ENCODE results near the gene FOXO6.
A peak's percentile ranks its signal among the peaks of the same experiment; 100 is the strongest.

FOXO6 gene

DNA sequence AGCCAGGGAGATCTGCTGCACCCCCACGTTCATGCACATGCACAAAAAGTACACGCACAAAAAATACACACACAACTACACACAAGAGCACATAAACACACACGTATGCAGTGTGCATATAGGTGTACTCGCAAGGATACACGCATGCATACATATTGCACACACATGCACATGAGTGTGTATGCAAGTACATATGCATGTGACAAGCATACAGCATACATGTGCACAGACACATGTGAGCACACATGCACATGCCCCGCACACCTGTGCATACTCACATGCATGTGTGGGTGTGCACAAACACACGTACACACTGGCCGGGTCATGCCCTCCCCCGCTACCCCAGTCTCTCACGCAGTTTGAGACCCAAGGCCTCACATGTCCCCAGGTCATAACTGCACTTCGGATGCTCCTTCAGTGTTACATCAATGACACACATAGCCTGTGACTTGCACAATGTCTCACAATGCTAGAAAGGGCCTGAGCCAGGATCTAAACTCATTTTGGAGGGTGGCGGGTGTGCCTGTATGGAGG, 52.6 kb downstream of the FOXO6 start:
- no peak for DNase-seq (ENCODE audit: extremely low spot score)
- CTCF ChIA-PET = interaction anchor here (1.0 kb wide), 1 partner anchor 54 kb away, joined by 3 read pairs; no protein-coding TSS in a partner anchor
- POLR2A ChIA-PET = no interaction called here

DNA sequence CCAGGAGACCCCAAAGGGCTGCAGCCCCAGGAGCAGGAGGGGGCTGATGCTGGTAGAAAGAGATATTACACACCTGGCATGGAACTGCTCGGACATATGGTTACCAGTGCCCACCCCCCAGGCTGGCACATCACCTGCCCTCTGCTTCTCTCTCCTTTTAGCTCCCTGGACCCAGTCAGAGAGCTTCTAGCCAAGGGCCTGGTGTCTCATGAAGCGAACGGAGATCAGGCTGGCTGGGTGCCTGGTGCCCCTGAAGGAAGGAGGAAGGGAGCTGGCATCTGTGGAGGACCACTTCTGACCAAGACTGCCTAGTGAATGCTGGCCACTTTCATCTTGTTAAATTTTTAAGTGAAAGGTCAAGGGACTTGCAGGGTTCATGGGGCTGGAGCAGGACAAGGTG, 53.1 kb downstream of the FOXO6 start:
- no peak for DNase-seq (ENCODE audit: extremely low spot score)
- ChIA-PET CTCF (interaction anchor here (1.0 kb wide), 1 partner anchor 54 kb away, joined by 3 read pairs; no protein-coding TSS in a partner anchor), POLR2A (no interaction called here)

More for the DNA sequence above, 52.6 kb downstream of the FOXO6 start:
- TF ChIP-seq HDGF (IDR thresholded peaks at IDR 0.05; ENCODE audit: borderline replicate concordance) (no peak), ELF4 (IDR thresholded peaks at IDR 0.05) (no peak), SUZ12 (IDR thresholded peaks at IDR 0.05) (no peak), FOXA1 (IDR thresholded peaks at IDR 0.05) (no peak), FOXK2 (IDR thresholded peaks at IDR 0.05) (no peak), SP1 (IDR thresholded peaks at IDR 0.05) (no peak), NFRKB (IDR thresholded peaks at IDR 0.05) (no peak), L3MBTL2 (conservative IDR thresholded peaks at IDR 0.05) (no peak), ZNF384 (IDR thresholded peaks at IDR 0.05) (no peak), LEF1 (IDR thresholded peaks at IDR 0.05; ENCODE audit: borderline replicate concordance) (no peak), CTBP1 (IDR thresholded peaks at IDR 0.05; ENCODE audit: borderline replicate concordance) (no peak), FOXM1 (IDR thresholded peaks at IDR 0.05; ENCODE audit: borderline replicate concordance) (no peak), BHLHE40 (IDR thresholded peaks at IDR 0.05; ENCODE audit: borderline replicate concordance) (no peak), TARDBP (IDR thresholded peaks at IDR 0.05) (no peak), ARNT (IDR thresholded peaks at IDR 0.05) (no peak)
- TF ChIP-seq, protein P1, sequence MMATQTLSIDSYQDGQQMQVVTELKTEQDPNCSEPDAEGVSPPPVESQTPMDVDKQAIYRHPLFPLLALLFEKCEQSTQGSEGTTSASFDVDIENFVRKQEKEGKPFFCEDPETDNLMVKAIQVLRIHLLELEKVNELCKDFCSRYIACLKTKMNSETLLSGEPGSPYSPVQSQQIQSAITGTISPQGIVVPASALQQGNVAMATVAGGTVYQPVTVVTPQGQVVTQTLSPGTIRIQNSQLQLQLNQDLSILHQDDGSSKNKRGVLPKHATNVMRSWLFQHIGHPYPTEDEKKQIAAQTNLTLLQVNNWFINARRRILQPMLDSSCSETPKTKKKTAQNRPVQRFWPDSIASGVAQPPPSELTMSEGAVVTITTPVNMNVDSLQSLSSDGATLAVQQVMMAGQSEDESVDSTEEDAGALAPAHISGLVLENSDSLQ (IDR thresholded peaks at IDR 0.05) = no peak

DNA sequence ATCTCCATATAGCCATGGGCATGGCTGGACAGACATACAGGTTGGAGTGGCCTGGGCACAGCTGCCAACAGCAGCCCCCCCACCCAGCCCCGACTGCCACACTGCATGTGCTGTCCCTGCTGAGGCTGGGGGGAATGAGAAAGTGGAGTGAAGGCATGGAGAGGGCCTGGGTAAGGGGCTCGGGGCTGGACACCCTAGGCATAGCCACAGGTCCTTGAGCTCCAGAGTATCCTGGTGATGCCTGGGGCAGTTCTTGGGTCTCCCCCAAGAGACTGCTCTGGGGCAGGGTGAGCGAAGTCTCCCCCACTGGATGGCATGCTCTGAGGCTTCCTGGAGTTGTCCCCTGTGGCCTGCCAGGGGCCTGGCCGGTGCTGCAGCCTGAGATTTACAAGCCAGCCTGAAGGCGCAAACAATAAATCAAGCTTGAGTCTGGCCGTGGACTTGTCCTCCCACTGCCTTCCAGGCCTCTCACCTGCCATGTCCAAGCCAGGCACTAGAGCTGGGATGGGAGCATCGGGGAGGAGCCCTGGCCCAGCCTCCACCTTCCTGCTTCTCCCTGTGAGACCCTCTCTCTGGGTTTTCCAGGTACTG, 53.6 kb downstream of the FOXO6 start:
- TF ChIP-seq, protein P1 (IDR thresholded peaks at IDR 0.05) = peak; percentile 58
- TF ChIP-seq TARDBP (IDR thresholded peaks at IDR 0.05) = no peak
- ChIA-PET POLR2A (interaction anchor here (1.0 kb wide), 1 partner anchor 54 kb away, joined by 3 read pairs; the partner anchor contains the start of gene FOXO6), CTCF (interaction anchor here (1.0 kb wide), 2 partner anchors 55 to 100 kb away, joined by 3 to 4 read pairs; no protein-coding TSS in a partner anchor)
- DNase-seq (ENCODE audit: extremely low spot score) = no peak

More for the DNA sequence above, 53.1 kb downstream of the FOXO6 start:
- TF ChIP-seq L3MBTL2 (conservative IDR thresholded peaks at IDR 0.05) (no peak), TARDBP (IDR thresholded peaks at IDR 0.05) (no peak), ZNF384 (IDR thresholded peaks at IDR 0.05) (no peak), ELF4 (IDR thresholded peaks at IDR 0.05) (no peak), CTBP1 (IDR thresholded peaks at IDR 0.05; ENCODE audit: borderline replicate concordance) (no peak), LEF1 (IDR thresholded peaks at IDR 0.05; ENCODE audit: borderline replicate concordance) (no peak), BHLHE40 (IDR thresholded peaks at IDR 0.05; ENCODE audit: borderline replicate concordance) (no peak), FOXK2 (IDR thresholded peaks at IDR 0.05) (no peak), FOXA1 (IDR thresholded peaks at IDR 0.05) (no peak), FOXM1 (IDR thresholded peaks at IDR 0.05; ENCODE audit: borderline replicate concordance) (no peak), SUZ12 (IDR thresholded peaks at IDR 0.05) (no peak)
- TF ChIP-seq, protein P1 (IDR thresholded peaks at IDR 0.05) = no peak

DNA sequence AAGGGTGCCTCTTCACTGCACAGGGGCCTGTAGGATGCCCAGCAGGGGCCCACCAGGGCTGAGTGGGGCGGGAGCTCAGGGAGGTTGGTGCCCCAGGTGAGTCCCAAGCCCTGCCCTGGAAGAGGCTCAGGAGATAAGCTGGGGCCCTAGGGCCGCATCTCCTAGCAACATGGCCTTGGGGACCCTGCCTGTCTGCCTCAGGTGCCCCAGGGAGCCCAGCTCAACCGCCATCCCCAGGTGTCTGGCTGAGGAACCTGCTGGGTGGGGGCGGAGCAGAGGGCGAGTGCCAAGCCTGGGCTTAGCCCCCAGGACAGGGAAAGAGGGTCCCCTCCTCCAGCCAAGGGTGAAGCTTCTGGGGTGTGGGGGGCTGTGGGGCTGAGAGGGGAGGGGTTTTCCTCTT, 54.8 kb downstream of the FOXO6 start:
- TF ChIP-seq L3MBTL2 (conservative IDR thresholded peaks at IDR 0.05) = no peak
- no peak for TF ChIP-seq FOXK2 (IDR thresholded peaks at IDR 0.05)
- no peak for TF ChIP-seq HDGF (IDR thresholded peaks at IDR 0.05; ENCODE audit: borderline replicate concordance)
- TF ChIP-seq ELF4 (IDR thresholded peaks at IDR 0.05) = no peak
- TF ChIP-seq ARNT (IDR thresholded peaks at IDR 0.05) = no peak
- TF ChIP-seq FOXM1 (IDR thresholded peaks at IDR 0.05; ENCODE audit: borderline replicate concordance) = no peak
- no peak for TF ChIP-seq FOXA1 (IDR thresholded peaks at IDR 0.05)
- no peak for TF ChIP-seq ZNF384 (IDR thresholded peaks at IDR 0.05)
- TF ChIP-seq LEF1 (IDR thresholded peaks at IDR 0.05; ENCODE audit: borderline replicate concordance) = no peak
- TF ChIP-seq, protein P1 (IDR thresholded peaks at IDR 0.05) = no peak
- no peak for TF ChIP-seq NFRKB (IDR thresholded peaks at IDR 0.05)
- TF ChIP-seq CTBP1 (IDR thresholded peaks at IDR 0.05; ENCODE audit: borderline replicate concordance) = no peak
- TF ChIP-seq TARDBP (IDR thresholded peaks at IDR 0.05) = no peak
- no peak for TF ChIP-seq SP1 (IDR thresholded peaks at IDR 0.05)
- TF ChIP-seq BHLHE40 (IDR thresholded peaks at IDR 0.05; ENCODE audit: borderline replicate concordance) = no peak
- ChIA-PET POLR2A (no interaction called here), CTCF (no interaction called here)
- DNase-seq (ENCODE audit: extremely low spot score) = no peak

DNA sequence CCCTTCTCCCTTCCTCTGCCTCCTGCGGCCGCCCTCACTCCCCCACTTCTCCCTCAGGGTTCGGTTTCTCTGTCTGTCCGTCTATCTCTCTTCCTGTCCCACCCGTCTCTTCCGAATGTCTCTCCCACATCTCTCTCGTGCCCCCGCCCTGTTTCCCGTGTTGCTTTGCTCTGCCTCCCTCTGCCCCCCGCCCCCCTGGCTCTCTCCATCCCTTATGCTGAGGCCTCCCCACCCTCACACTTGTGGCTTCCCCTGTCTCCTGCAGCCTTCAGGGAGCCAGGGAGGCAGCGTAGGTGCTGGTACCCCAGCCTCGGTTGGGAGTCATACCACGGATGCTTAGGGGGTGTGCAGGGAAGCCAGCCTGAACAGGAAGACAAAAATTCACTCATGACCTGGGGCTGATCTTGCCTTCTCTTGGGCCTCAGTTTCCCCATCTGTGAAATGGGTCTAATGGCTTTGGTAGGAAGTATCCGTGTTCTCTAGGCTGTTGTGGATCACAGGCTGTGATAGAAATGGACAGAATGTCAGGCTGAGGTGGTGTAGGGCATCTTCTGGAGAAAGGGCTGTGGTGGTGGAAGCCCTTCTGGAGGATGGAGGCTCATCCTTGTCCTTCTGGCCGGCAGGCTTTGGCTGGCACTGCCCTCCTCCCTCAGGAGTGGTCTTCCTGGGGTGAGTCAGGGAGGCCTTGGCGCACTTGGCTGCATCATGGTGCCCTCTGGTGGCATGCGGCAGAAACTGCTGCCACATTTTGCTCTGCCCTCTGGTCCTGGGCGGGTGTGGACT, 55.5 kb downstream of the FOXO6 start:
- ChIA-PET POLR2A (interaction anchor here (1.2 kb wide), 1 partner anchor 56 kb away, joined by 3 read pairs; no protein-coding TSS in a partner anchor), CTCF (interaction anchor here (0.9 to 2.0 kb wide), 5 partner anchors 14 to 103 kb away, joined by 3 to 8 read pairs (median 5); no protein-coding TSS in a partner anchor)
- DNase-seq (ENCODE audit: extremely low spot score) = peak; percentile 81
- TF ChIP-seq NFRKB (IDR thresholded peaks at IDR 0.05) = no peak
- no peak for TF ChIP-seq TARDBP (IDR thresholded peaks at IDR 0.05)
- no peak for TF ChIP-seq SUZ12 (IDR thresholded peaks at IDR 0.05)
- no peak for TF ChIP-seq FOXA1 (IDR thresholded peaks at IDR 0.05)
- no peak for TF ChIP-seq CTBP1 (IDR thresholded peaks at IDR 0.05; ENCODE audit: borderline replicate concordance)
- TF ChIP-seq, protein P1 (IDR thresholded peaks at IDR 0.05) = no peak
- TF ChIP-seq LEF1 (IDR thresholded peaks at IDR 0.05; ENCODE audit: borderline replicate concordance) = no peak
- TF ChIP-seq L3MBTL2 (conservative IDR thresholded peaks at IDR 0.05) = no peak
- TF ChIP-seq ELF4 (IDR thresholded peaks at IDR 0.05) = no peak
- no peak for TF ChIP-seq SP1 (IDR thresholded peaks at IDR 0.05)
- no peak for TF ChIP-seq ZNF384 (IDR thresholded peaks at IDR 0.05)
- TF ChIP-seq BHLHE40 (IDR thresholded peaks at IDR 0.05; ENCODE audit: borderline replicate concordance) = no peak
- TF ChIP-seq FOXM1 (IDR thresholded peaks at IDR 0.05; ENCODE audit: borderline replicate concordance) = no peak
- no peak for TF ChIP-seq HDGF (IDR thresholded peaks at IDR 0.05; ENCODE audit: borderline replicate concordance)
- no peak for TF ChIP-seq FOXK2 (IDR thresholded peaks at IDR 0.05)
- TF ChIP-seq ARNT (IDR thresholded peaks at IDR 0.05) = no peak

Measured in HEK293T (cell line).